GM21423 (cell line): Measurements from ENCODE around the gene ACSL1.

Experiments used
- ATAC-seq: cut with Tn5 transposase; IDR thresholded peaks from one replicate; pipeline ENCODE4 v1.9.1; 2021; ENCODE audit warnings: mild to moderate bottlenecking, moderate library complexity; ENCODE audit not compliant: unreplicated experiment

The ACSL1 gene

DNA sequence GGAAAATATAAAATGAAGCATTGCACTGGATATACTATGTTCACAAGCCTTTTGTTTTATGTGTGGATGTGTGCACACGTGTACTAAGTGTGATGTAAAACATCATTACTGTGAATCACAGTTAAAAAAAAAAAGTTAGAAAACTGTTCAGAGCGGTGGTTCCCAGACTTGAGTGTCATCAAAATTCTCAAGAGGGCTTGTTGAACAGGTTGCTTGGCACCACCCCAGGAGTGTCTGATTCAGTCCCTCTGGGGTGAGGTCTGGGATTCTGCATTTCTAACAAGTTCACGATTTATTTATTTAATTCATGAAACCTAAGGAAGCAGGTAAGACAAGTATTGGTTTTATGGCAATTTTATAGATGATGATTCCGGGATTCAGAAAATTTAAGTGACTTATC, 93.6 kb downstream of the ACSL1 start:
- no peak for ATAC-seq

DNA sequence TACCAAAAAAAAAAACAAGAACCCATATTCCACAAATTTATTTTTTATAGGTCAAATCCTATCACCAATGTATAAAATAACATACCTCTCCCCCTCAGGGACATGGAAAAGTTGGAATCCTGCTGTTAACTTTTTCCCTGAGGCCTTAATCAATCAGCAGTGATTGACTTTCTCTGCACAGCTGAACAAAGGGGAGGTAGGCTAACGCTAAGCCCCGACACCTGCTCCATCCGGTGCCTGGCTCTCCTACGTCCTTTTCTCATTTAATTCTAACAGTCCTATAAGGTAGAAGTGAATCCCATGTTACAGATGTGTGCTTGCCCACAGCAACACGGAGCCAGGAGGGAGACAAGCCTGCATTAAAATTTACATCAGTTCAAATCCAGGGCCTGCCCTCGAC, 94.7 kb downstream of the ACSL1 start:
- ATAC-seq: no peak

DNA sequence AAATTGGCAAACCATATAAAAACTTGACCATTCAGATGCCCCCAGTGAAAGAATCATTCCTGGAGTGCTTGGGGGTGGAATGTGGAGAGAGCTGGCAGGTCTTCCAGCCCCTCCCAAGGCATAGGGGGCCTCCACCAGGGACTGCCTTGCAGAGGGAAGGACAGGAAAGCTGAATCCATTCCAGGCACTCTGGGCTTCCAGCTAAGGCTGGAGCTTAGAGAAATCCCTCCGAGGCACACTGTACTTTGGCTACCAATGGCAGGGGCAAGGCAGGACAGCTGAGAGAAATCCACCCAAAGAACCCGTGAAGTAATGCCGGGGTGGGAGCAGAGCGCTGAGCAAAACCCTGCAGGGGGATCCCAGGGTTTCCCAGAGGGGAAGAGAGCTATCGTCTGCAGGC, 95.8 kb downstream of the ACSL1 start:
- ATAC-seq: no peak

DNA sequence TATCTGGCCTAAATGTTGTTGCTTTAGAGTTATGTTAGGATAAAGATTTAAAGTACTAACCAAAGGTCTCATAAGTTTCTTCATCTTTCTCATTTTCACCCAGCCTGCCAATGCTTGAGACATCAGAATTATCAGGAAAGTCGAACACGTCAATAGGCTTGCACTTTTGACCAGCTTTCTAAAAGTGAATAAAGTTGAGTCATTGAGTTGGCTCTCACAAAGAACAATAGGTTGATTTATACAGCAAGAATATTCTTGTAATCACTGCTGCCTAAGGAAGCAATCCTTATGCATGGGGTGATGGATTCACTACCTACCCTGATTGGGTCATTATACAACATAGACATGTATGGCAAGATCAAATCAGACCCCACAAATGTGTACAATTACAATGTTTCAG, 96.9 kb downstream of the ACSL1 start:
- no peak for ATAC-seq

DNA sequence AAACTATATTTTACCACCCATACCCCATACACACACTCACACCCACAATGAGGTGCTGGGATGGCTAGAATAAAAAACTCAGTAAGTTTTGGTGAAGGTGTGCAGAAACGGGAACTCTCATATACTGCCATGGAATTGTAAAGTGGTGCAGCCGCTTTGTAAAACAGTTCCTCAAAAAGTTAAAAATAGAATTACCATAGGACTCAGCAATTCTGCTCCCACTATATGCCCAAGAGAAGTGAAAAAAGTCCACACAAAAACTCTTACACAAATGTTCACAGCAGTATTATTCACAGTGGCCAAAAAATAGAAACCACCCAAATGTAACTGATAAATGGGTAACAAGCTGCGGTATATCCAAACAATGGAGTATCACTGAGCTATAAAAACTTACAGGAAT, 98.3 kb downstream of the ACSL1 start:
- no peak for ATAC-seq

DNA sequence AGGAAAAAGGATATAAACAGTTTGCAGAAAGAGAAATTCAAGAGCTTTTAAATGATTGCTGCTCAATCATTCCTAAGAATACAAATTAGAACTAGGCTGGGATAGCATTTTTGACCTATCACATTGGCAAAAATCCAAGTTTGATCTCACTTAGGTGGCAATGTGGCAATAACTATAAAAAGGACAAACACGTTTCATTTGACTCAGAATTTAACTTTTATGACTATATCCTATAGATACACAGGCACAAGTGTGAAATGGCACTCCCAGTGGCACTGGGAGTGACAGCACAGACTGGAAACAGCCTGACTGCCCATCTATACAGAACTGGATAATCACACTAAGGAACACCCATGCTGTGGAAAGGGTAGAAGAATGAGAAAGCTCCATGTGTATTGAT, 103.0 kb downstream of the ACSL1 start:
- ATAC-seq: no peak

DNA sequence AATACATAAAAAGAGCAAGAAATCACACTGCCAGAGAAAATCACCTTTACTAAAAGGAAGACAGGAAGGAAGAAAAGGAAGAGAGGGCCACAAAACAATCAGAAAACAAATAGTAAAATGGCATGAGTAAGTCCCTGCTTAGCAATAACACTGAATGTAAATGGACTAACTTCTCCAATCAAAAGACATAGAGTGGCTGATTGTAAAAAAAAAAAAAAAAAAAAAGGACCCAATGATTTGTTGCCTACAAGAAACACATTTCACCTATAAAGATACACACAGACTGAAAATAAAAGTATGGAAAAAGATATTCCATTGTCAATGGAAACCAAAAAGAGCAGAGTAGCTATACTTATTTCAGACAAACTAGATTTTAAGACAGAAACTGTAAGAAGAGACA, 104.5 kb downstream of the ACSL1 start:
- ATAC-seq: no peak

DNA sequence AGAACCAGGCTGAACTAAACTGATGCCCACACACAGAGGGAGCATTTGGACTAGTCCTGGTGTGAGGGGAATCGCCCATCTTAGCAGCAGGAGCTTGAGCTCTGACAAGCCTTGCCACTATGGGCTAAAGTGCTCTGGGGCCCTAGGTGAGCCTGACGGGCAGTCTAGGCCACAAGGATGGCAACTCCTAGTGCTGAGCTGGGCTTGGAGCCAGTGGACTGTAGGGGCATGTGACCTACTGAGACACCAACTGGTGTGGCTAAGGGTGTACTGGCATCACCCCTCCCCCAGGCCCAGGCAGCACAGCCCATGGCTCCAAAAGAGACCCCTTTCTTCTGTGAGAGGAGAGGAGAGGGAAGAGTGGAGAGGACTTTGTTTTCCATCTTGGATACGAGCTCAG, 106.4 kb downstream of the ACSL1 start:
- ATAC-seq: no peak

DNA sequence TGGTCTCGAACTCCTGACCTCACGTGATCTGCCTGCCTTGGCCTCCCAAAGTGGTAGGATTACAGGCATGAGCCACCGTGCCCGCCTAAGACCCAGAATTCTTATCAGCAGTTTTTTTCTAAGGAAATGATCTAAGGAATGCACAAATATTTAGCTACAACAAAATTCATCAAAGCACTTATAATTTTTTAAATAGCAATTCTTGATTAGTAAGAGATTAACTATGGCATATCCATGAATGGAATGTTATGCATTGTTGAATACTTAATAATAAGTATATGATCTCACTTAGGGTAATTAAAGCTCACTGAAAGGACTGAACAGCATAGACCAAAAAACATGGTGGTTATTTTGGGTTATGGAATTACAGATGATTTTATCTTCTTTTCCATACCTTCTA, 110.2 kb downstream of the ACSL1 start:
- ATAC-seq: no peak

DNA sequence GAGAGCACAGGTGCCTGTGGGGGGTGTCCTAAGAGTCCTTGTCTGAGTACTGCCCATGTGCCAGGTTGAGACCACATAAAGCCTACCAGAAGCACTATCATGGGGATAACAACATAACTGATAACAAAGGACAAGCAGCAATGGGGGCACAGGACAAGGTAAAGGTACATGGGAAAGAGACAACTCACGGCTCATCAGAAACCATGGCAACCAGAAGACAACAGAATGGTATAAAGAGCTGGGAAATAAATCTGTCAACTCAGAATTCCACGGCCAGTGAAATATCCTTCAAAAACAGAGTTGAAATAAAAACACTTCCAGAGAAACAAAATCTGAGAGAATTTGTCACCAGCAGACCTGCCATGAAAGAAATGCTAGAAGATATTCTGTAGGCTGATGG, 111.9 kb downstream of the ACSL1 start:
- ATAC-seq: no peak

DNA sequence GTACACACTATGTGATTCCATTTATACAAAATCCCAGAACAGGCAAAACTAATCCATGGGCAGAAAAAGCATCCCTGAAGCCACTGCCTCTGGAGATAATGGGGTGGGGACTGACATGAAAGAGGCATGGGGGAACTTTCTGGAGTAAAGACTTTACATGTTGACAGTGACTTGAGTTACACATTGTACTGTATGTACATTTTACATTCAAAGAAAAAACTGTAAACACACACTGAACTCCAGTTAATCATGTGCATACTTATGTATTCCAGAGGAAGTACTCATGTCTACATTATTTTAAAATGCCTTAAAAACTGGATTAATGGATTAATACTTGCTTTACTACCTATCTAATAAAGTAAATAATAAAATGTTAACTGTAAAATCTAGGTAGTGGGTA, 113.4 kb downstream of the ACSL1 start:
- no peak for ATAC-seq

DNA sequence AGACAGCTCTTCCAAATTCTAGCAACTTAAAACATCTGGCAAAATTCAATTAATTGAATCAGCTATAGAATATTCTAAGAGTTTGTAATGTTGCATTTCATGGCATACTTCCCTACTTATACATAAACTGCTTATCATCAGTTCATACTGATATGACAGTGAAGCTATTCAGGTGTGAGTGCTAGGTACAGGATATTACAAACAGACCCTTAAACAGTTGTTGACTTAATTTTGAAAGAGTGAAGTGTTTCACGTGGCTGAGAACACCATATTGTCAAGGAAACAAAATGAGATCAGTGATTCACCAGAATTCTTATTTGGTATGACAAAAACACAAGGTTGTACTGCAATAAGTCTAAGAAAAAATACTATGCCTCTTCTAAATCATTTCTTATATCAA, 119.3 kb downstream of the ACSL1 start:
- ATAC-seq: no peak

DNA sequence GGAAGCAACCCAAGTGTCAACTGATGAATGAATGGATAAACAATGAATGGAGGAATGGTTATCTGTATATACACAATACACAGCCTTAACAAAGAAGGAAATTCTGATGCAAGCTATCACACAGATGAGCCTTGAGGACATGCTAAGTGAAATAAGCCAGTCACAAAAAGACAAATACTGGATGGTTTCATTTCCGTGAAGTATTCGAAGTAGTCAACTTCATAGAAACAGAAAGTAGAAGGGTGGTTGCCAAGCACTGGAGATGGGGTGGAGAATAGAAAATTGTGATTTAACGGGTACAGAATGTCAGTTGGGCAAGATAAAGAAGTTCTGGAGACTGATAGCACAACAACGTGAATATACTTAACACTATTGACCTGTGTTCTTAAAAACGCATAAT, 120.1 kb downstream of the ACSL1 start:
- no peak for ATAC-seq
